Thoracic aorta (tissue), 2 donors: ENCODE results near the gene SH3BP4. TPM values are rescaled to one million over a fixed set of nuclear protein-coding genes. Genes with fewer than 3 reads are reported as not detected.

Source experiments
- ATAC-seq: fragments of 150-250 bp; one replicate; pipeline ENCODE4 v1.8.0; 2017; ENCODE audit warnings: low read depth; ENCODE audit not compliant: insufficient number of reproducible peaks, low FRiP score
- DNase-seq: peaks from one replicate; pipeline ENCODE4 v3.0.0-alpha.2; 2020; ENCODE audit warnings: low spot score
- H3K27ac ChIP-seq, 2 donors: fragments of 200-600 bp; sonication (generic); 1 replicate in 1 of 2; 2 replicates in 1 of 2; pipeline ENCODE4 v1.5.1; 2016; ENCODE audit warnings: mild to moderate bottlenecking in 2 of 2, moderate library complexity in 2 of 2
- H3K27me3 ChIP-seq: fragments of 200-600 bp; sonication (generic); replicated peaks from 2 replicates; pipeline ENCODE4 v1.6.0; 2016; ENCODE audit warnings: mild to moderate bottlenecking; ENCODE audit not compliant: insufficient read depth
- H3K36me3 ChIP-seq: fragments of 200-600 bp; sonication (generic); one replicate; pipeline ENCODE4 v1.5.1; 2016
- H3K4me1 ChIP-seq, 2 donors: fragments of 200-600 bp; sonication (generic); 1 replicate in 1 of 2; 2 replicates in 1 of 2; pipeline versions ENCODE4 v1.5.1 to v1.6.0; 2016; ENCODE audit warnings: low read depth in 2 of 2, mild to moderate bottlenecking in 1 of 2; ENCODE audit not compliant: control insufficient read depth in 1 of 2
- H3K4me3 ChIP-seq: fragments of 200-600 bp; sonication (generic); 2 replicates; pipeline ENCODE4 v1.5.1; 2016; ENCODE audit warnings: mild to moderate bottlenecking
- H3K9me3 ChIP-seq: fragments of 200-600 bp; sonication (generic); 2 replicates; pipeline ENCODE4 v1.5.1; 2016
- total RNA-seq, 2 donors: library from RNA; depleted of rRNA; stranded (reverse); fragments of >200 nt; gene quantifications; one replicate each; pipeline versions ENCODE4 v1.1.0 to v1.2.3, GENCODE V29; 2016
- TF ChIP-seq, protein P1 (sequence below): fragments of 200-600 bp; sonication (generic); IDR thresholded peaks from one replicate; pipeline ENCODE4 v1.5.1; 2019; ENCODE audit warnings: antibody characterized with exemption

Gene SH3BP4
- total RNA-seq, 2 donors from 2014 or later, result 24.0 to 32.4 TPM

- Histone ChIP-seq H3K36me3 (no peaks in the 10 kb centered on the region), H3K27me3 (no peaks in the 10 kb centered on the region), H3K9me3 (no peaks in the 10 kb centered on the region), H3K4me3 (no peak overlapping the region), H3K4me1 (peaks cover 3 to 20% of the 10 kb centered on the region in 2 donors), H3K27ac (no peak overlapping the region)
- DNase-seq, result no peak
- ATAC-seq, result no peak
- TF ChIP-seq, protein P1, sequence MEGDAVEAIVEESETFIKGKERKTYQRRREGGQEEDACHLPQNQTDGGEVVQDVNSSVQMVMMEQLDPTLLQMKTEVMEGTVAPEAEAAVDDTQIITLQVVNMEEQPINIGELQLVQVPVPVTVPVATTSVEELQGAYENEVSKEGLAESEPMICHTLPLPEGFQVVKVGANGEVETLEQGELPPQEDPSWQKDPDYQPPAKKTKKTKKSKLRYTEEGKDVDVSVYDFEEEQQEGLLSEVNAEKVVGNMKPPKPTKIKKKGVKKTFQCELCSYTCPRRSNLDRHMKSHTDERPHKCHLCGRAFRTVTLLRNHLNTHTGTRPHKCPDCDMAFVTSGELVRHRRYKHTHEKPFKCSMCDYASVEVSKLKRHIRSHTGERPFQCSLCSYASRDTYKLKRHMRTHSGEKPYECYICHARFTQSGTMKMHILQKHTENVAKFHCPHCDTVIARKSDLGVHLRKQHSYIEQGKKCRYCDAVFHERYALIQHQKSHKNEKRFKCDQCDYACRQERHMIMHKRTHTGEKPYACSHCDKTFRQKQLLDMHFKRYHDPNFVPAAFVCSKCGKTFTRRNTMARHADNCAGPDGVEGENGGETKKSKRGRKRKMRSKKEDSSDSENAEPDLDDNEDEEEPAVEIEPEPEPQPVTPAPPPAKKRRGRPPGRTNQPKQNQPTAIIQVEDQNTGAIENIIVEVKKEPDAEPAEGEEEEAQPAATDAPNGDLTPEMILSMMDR, result no peak
Measured at GRCh38 chr2:234999740-235000425, 48.1 kb downstream of the SH3BP4 start.

GRCh38 chr2:235000426-235001236 lies 48.8 kb downstream of the SH3BP4 start:
- Histone ChIP-seq H3K9me3 (no peaks in the 10 kb centered on the region), H3K4me1 (peaks cover 9 to 26% of the 10 kb centered on the region in 2 donors), H3K27ac (no peak overlapping the region), H3K36me3 (no peaks in the 10 kb centered on the region), H3K27me3 (no peaks in the 10 kb centered on the region), H3K4me3 (no peak overlapping the region)
- TF ChIP-seq, protein P1, result no peak
- ATAC-seq, result no peak
- no peak for DNase-seq

- peaks cover 11 to 26% of the 10 kb centered on the region in 2 donors for H3K4me1 ChIP-seq
- ATAC-seq (no peak), DNase-seq (no peak)
- no peaks in the 10 kb centered on the region for H3K27me3 ChIP-seq
- H3K4me3 ChIP-seq, result no peak overlapping the region
- H3K36me3 ChIP-seq, result no peaks in the 10 kb centered on the region
- H3K27ac ChIP-seq, result no peak overlapping the region
- TF ChIP-seq, protein P1, result no peak
- no peaks in the 10 kb centered on the region for H3K9me3 ChIP-seq
Measured at GRCh38 chr2:235001237-235002133, 49.7 kb downstream of the SH3BP4 start.

GRCh38 chr2:235002198-235003095 lies 50.6 kb downstream of the SH3BP4 start:
- Histone ChIP-seq H3K36me3 (no peaks in the 10 kb centered on the region), H3K27me3 (no peaks in the 10 kb centered on the region), H3K4me1 (peaks cover 11 to 21% of the 10 kb centered on the region in 2 donors), H3K4me3 (no peak overlapping the region), H3K9me3 (no peaks in the 10 kb centered on the region), H3K27ac (no peak overlapping the region)
- DNase-seq (no peak), ATAC-seq (no peak)
- TF ChIP-seq, protein P1, result no peak
